DMS79 (cell line): ENCODE data around the gene PHF24.
"Not testable (repeated sequence)": the region's sequence is repeated elsewhere in the genome, so short reads cannot be mapped to it uniquely, and the experiment has no call there.

ENCODE experiments used
- DNase-seq: peaks from one replicate; lab custom pipeline; 2025; lab: John Stamatoyannopoulos, UW

PHF24 gene

GRCh38 chr9:34957492-34958410 lies at the start of gene PHF24:
PHF24 (plus strand) TSS chr9:34958285; CDS start chr9:34971299, 13,014 bp downstream.
- DNase-seq = no peak

- no peak for DNase-seq
These were observed 31.0 kb upstream of the PHF24 start for GRCh38 chr9:34927061-34927460.

- no peak for DNase-seq
These were observed 29.2 kb upstream of the PHF24 start for GRCh38 chr9:34928921-34929320.

- no peak for DNase-seq
These were observed 28.5 kb upstream of the PHF24 start for GRCh38 chr9:34929506-34930102.

- DNase-seq = not testable (repeated sequence)
These were observed 18.1 kb upstream of the PHF24 start for GRCh38 chr9:34939989-34940388.

- DNase-seq = no peak
These were observed 9.6 kb upstream of the PHF24 start for GRCh38 chr9:34948451-34948850.

GRCh38 chr9:34954225-34954624 lies 3.9 kb upstream of the PHF24 start:
- no peak for DNase-seq

GRCh38 chr9:34956066-34956465 lies 2.0 kb upstream of the PHF24 start:
- not testable (repeated sequence) for DNase-seq

- DNase-seq = no peak
These were observed 1.4 kb upstream of the PHF24 start for GRCh38 chr9:34956648-34957047.

- no peak for DNase-seq
These were observed 412 bp downstream of the PHF24 start for GRCh38 chr9:34958411-34958982.

GRCh38 chr9:34959461-34959860 lies 1.4 kb downstream of the PHF24 start:
- DNase-seq = no peak

GRCh38 chr9:34961574-34962490 lies 3.7 kb downstream of the PHF24 start:
- DNase-seq = no peak

GRCh38 chr9:34962546-34962945 lies 4.5 kb downstream of the PHF24 start:
- no peak for DNase-seq

GRCh38 chr9:34963552-34963951 lies 5.5 kb downstream of the PHF24 start:
- DNase-seq = no peak

GRCh38 chr9:34964458-34964857 lies 6.4 kb downstream of the PHF24 start:
- DNase-seq = no peak

GRCh38 chr9:34971146-34971811 lies 13.2 kb downstream of the PHF24 start:
- DNase-seq = no peak

GRCh38 chr9:34974664-34975063 lies 16.6 kb downstream of the PHF24 start:
- DNase-seq = no peak

- no peak for DNase-seq
These were observed 18.4 kb downstream of the PHF24 start for GRCh38 chr9:34976441-34976840.

GRCh38 chr9:34976992-34977391 lies 18.9 kb downstream of the PHF24 start:
- no peak for DNase-seq

GRCh38 chr9:34980181-34980761 lies 22.2 kb downstream of the PHF24 start:
- DNase-seq = no peak

GRCh38 chr9:34982361-34982760 lies 24.3 kb downstream of the PHF24 start:
- no peak for DNase-seq
